AG10803 (cell line): ENCODE measurements around the gene NFIC.

Source experiments
- DNase-seq: peaks from one replicate; pipeline ENCODE4 v3.0.0; 2010; ENCODE audit warnings: low read depth
- H3K4me3 ChIP-seq: 2 replicates; pipeline ENCODE4 v1.5.1; 2011; ENCODE audit warnings: mild to moderate bottlenecking, low read length, control low read depth
- TF ChIP-seq, protein P1 (sequence below): conservative IDR thresholded peaks from 2 replicates; pipeline ENCODE4 v1.5.1; 2011; ENCODE audit warnings: mild to moderate bottlenecking, low read length, control low read depth, inconsistent platforms

Gene NFIC

DNA sequence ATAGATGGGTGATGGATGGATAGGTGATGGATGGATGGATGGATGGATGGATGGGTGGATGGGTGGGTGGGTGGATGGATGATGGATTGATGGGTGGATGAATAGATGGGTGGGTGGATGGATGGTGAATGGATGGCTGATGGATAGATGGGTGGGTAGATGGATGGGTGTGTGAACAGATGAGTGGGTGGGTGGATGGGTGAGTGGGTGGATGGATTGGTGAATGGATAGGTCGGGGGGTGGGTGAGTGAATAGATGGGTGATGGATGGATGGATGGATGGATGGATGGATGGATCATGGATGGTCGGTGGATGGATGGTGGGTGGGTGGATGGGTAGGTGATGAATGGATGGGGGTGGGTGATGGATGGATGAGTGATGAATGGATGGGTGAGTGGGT is 110.4 kb downstream of the NFIC start:
- no peak overlapping the region for H3K4me3 ChIP-seq
- TF ChIP-seq, protein P1, sequence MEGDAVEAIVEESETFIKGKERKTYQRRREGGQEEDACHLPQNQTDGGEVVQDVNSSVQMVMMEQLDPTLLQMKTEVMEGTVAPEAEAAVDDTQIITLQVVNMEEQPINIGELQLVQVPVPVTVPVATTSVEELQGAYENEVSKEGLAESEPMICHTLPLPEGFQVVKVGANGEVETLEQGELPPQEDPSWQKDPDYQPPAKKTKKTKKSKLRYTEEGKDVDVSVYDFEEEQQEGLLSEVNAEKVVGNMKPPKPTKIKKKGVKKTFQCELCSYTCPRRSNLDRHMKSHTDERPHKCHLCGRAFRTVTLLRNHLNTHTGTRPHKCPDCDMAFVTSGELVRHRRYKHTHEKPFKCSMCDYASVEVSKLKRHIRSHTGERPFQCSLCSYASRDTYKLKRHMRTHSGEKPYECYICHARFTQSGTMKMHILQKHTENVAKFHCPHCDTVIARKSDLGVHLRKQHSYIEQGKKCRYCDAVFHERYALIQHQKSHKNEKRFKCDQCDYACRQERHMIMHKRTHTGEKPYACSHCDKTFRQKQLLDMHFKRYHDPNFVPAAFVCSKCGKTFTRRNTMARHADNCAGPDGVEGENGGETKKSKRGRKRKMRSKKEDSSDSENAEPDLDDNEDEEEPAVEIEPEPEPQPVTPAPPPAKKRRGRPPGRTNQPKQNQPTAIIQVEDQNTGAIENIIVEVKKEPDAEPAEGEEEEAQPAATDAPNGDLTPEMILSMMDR, result no peak
- no peak for DNase-seq

DNA sequence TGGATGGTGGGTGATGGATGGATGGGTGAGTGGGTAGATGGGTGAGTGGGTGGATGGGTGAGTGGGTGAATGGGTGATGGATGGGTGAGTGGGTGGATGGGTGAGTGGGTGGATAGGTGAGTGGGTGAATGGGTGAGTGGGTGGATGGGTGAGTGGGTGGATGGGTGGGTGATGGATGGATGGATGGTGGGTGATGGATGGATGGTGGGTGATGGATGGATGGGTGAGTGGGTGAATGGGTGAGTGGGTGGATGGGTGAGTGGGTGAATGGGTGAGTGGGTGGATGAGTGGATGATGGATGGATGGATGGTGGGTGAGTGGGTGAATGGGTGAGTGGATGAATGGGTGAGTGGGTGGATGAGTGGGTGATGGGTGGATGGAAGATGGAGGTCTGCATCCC is 111.1 kb downstream of the NFIC start:
- DNase-seq, result no peak
- H3K4me3 ChIP-seq, result no peak overlapping the region
- TF ChIP-seq, protein P1, result no peak

DNA sequence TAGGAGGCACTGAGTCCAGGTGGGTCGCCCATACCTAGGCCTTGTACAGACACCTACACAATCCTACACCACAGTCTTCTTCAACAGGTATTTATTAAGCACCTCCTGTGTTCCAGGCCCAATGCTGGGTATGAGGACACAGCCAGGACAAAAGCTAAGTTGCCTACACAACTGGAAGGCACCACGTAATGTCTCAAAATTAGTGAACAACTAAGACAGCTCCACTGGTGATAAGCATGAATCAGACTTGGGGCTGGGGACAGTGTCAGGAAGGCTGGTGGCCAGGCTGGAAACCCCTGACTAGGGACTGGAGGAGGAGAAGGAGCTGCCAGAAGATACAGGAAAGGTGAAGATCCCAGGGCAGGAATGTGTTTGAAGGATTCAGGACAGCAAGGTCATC is 111.6 kb downstream of the NFIC start:
- H3K4me3 ChIP-seq, result no peak overlapping the region

DNA sequence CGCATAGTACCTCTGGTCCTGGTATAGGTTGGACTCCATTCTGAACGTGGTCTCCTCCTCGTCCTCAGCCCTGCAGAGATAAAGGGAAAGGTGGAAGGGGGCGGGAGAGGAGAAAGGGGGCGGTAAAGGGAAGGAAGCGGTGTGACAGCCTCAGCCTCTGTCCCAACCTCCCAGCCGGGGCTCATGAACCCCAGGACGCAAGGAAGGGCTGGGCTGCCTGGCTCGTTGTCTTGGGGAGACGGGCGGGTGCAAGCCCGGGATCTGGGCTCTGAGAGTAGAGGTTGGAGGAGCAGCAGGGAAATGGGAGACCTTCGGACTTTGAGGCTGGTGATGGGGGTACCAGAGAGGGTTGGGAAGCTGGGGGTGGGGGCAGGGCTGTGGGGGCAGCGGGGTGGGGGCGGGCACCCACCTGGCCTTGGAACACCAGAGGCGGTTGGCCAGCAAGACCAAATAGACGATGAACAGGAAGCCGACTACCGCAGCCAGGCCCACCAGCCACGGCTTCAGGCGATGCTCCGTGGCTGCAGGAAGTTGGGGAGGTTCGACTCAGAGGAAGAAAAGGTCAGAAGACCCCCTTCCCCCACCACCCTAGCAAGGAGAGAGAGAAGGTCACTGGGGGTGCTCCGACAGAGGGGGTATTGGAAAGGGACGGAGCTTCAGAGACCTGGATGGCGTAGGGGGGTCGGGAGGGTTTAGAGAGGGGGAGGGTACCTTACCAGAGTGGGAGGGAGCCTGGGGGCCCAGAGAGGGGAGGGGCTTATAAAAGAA is 112.2 kb downstream of the NFIC start:
- DNase-seq, result no peak
- no peak overlapping the region for H3K4me3 ChIP-seq
- TF ChIP-seq, protein P1, result no peak

More for the DNA sequence above, 111.6 kb downstream of the NFIC start:
- TF ChIP-seq, protein P1, result no peak
- DNase-seq, result no peak

DNA sequence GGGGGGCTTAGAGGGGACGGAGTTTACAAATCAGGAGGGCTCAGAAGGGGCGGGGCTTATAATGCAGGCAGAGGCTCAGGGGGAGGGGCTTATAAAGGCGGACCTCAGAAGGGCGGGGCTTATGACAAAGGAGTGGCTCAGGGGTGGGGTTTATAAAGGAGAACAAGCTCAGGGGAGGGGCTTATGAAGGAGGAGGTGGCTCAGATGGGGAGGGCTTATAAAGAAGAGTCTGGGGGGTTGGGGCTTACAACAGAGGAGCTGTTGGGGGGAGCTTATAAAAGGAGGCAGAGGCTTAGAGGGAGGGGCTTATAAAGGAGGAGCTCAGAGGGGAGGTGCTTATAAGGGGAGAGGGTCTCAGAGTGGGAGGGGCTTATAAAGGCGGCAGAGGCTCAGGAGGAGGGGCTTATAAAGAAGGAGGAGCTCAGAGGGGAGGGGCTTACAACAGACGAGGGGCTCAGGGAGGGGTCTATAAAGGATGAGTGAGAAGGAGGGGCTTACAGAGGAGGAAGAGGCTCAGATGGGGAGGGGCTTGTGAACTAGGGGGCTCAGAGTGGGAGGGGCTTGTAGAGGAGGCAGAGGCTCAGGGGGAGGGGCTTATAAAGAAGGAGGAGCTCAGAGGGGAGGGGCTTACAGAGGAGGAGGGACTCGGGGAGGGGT is 112.9 kb downstream of the NFIC start:
- TF ChIP-seq, protein P1, result no peak
- no peak for DNase-seq
- H3K4me3 ChIP-seq, result no peak overlapping the region

DNA sequence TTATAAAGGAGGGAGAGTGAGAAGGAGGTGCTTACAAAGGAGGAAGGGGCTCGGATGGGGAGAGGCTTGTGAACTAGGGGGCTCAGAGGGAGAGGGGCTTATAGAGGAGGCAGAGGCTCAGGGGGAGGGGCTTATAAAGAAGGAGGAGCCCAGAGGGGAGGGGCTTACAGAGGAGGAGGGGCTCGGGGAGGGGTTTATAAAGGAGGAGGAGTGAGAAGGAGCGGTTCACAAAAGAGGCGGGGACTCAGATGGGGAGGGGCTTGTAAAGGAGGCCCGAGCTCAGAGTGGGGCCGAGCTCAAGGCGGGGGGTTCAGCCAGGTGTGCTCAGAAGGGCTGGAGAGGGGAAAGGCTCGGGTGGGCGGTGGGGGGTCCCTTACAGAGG is 113.4 kb downstream of the NFIC start:
- DNase-seq, result no peak
- no peak overlapping the region for H3K4me3 ChIP-seq
- TF ChIP-seq, protein P1, result no peak

DNA sequence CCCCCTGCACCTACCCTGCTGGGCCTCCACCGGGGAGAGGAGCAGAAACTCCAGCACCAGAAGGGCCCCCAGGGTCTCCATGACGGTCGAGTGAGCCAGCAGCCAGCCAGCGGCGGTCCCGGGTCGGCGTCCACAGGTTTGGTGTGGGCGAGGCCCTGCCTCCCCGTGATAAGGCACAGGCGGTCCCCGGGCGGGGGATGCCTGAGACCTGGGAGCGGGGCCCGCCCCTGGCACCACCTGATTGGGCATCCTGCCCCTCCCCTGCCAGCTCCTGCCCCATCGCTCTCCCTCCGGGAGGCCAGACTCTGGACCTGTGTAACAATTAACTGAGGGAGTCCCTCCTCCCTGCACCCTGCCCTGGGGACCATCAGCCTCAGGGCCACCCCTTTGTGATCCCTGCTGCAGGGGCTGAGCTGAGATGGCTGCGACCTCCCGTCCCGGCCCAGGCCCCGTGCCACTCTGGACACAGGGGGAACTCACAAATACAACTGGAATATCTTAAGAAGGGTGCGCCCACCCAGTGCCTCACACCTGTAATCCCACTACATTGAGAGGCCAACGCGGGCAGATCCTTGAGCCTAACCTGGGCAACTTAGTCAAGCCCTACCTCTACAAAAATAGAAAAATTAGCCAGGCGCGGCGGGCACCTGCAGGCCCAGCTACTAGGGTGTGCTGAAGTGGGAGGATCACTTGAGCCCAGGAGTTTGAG is 114.2 kb downstream of the NFIC start, which contains the start of gene SMIM24:
SMIM24 (minus strand) TSS at position 143 of the 709 bp plus-strand sequence; CDS start at position 81, 62 bp downstream.
- no peak within 1 kb of the TSS for H3K4me3 ChIP-seq
- no peak for DNase-seq
- TF ChIP-seq, protein P1, result no peak
